SK-N-SH treated with all-trans-retinoic acid at 6 μM for 48 hours (cell line): Measurements from ENCODE around the gene FMOD.

Experiments used
- ATAC-seq: fragments of 200-7000 bp; cut with Tn5 transposase; 3 replicates; pipeline ENCODE4 v1.9.1; 2020; ENCODE audit warnings: mild to moderate bottlenecking, moderate library complexity
- ARNTL ChIP-seq: fragments of 450-650 bp; formaldehyde crosslinking; IDR thresholded peaks from 2 replicates; pipeline ENCODE4 v1.5.0; 2020; ENCODE audit warnings: low read depth, mild to moderate bottlenecking, moderate library complexity, borderline replicate concordance
- BACH2 ChIP-seq: fragments of 250-450 bp; sonication (Bioruptor Pico); IDR thresholded peaks from 2 replicates; pipeline ENCODE4 v1.9.0; 2021; ENCODE audit warnings: mild to moderate bottlenecking, borderline replicate concordance
- CREB5 ChIP-seq: fragments of 250-450 bp; sonication (Bioruptor Pico); IDR thresholded peaks from 2 replicates; pipeline ENCODE4 v1.5.1; 2020; ENCODE audit warnings: low read depth, mild to moderate bottlenecking, moderate library complexity
- CSDC2 ChIP-seq: fragments of 250-450 bp; sonication (Bioruptor Pico); IDR thresholded peaks from 2 replicates; pipeline ENCODE4 v1.5.0; 2020; ENCODE audit warnings: mild to moderate bottlenecking, moderate library complexity
- CSRNP3 ChIP-seq: fragments of 250-450 bp; sonication (Bioruptor Pico); IDR thresholded peaks from 2 replicates; pipeline ENCODE4 v1.5.1; 2021; ENCODE audit warnings: mild to moderate bottlenecking, moderate library complexity
- ESRRG ChIP-seq: fragments of 250-450 bp; sonication (Bioruptor Pico); IDR thresholded peaks from 2 replicates; pipeline ENCODE4 v1.6.1; 2021; ENCODE audit warnings: mild to moderate bottlenecking
- GLIS3 ChIP-seq: fragments of 250-450 bp; sonication (Bioruptor Pico); IDR thresholded peaks from 2 replicates; pipeline ENCODE4 v1.5.0; 2020; ENCODE audit warnings: mild to moderate bottlenecking, moderate library complexity
- ISL1 ChIP-seq: fragments of 250-450 bp; sonication (Bioruptor Pico); IDR thresholded peaks from 2 replicates; pipeline ENCODE4 v2.1.2; 2022; ENCODE audit warnings: mild to moderate bottlenecking, moderate library complexity
- OSR1 ChIP-seq: fragments of 250-450 bp; sonication (Bioruptor Pico); IDR thresholded peaks from 2 replicates; pipeline ENCODE4 v1.8.0; 2022; ENCODE audit warnings: moderate library complexity, mild to moderate bottlenecking, inconsistent platforms
- PATZ1 ChIP-seq: fragments of 250-450 bp; sonication (Bioruptor Pico); IDR thresholded peaks from 2 replicates; pipeline ENCODE4 v1.8.0; 2020; ENCODE audit warnings: mild to moderate bottlenecking, moderate library complexity, borderline replicate concordance
- POU6F1 ChIP-seq: fragments of 250-450 bp; sonication (Bioruptor Pico); IDR thresholded peaks from 2 replicates; pipeline ENCODE4 v1.8.0; 2021; ENCODE audit warnings: low read depth, mild to moderate bottlenecking, moderate library complexity, borderline replicate concordance
- RARB ChIP-seq: fragments of 250-450 bp; sonication (Bioruptor Pico); IDR thresholded peaks from 2 replicates; pipeline ENCODE4 v1.8.0; 2021; ENCODE audit warnings: mild to moderate bottlenecking, moderate library complexity
- SNAI2 ChIP-seq: fragments of 250-450 bp; sonication (Bioruptor Pico); IDR thresholded peaks from 2 replicates; pipeline ENCODE4 v1.5.0; 2020; ENCODE audit warnings: mild to moderate bottlenecking, moderate library complexity
- TCF4 ChIP-seq: fragments of 250-450 bp; sonication (Bioruptor Pico); IDR thresholded peaks from 2 replicates; pipeline ENCODE4 v1.8.0; 2021; ENCODE audit warnings: mild to moderate bottlenecking, moderate library complexity, borderline replicate concordance
- ZC3H10 ChIP-seq: fragments of 250-450 bp; sonication (Bioruptor Pico); IDR thresholded peaks from 2 replicates; pipeline ENCODE4 v1.5.1; 2021; ENCODE audit warnings: mild to moderate bottlenecking, moderate library complexity
- ZFP3 ChIP-seq: fragments of 250-450 bp; sonication (Bioruptor Pico); IDR thresholded peaks from 2 replicates; pipeline ENCODE4 v1.5.0; 2020; ENCODE audit warnings: mild to moderate bottlenecking, moderate library complexity
- ZFP30 ChIP-seq: fragments of 450-650 bp; formaldehyde crosslinking; IDR thresholded peaks from 2 replicates; pipeline ENCODE4 v1.5.0; 2022; ENCODE audit warnings: mild to moderate bottlenecking, moderate library complexity
- ZNF565 ChIP-seq: fragments of 450-650 bp; formaldehyde crosslinking; conservative IDR thresholded peaks from 2 replicates; pipeline ENCODE4 v1.5.0; 2020; ENCODE audit warnings: low read depth, mild to moderate bottlenecking, moderate library complexity
- ZNF70 ChIP-seq: fragments of 450-650 bp; formaldehyde crosslinking; IDR thresholded peaks from 2 replicates; pipeline ENCODE4 v1.5.0; 2020; ENCODE audit warnings: mild to moderate bottlenecking, moderate library complexity
- ZNF8 ChIP-seq: fragments of 450-650 bp; formaldehyde crosslinking; IDR thresholded peaks from 2 replicates; pipeline ENCODE4 v1.5.0; 2020; ENCODE audit warnings: mild to moderate bottlenecking, moderate library complexity

Gene FMOD

GRCh38 chr1:203306089-203306964, 44.6 kb downstream of the FMOD start:
- no peak for TF ChIP-seq BACH2 (CRISPR knock-in tag)
- TF ChIP-seq ARNTL (CRISPR knock-in tag), result no peak
- TF ChIP-seq ZFP30 (CRISPR knock-in tag), result no peak
- no peak for TF ChIP-seq ISL1 (CRISPR knock-in tag)
- no peak for TF ChIP-seq ZNF565 (CRISPR knock-in tag)
- peak; percentile 13; the same call in 1 of the 2 replicates for TF ChIP-seq TCF4 (CRISPR knock-in tag)
- TF ChIP-seq ESRRG (CRISPR knock-in tag), result no peak
- ATAC-seq, result peak; percentile 35

- ATAC-seq, result peak; percentile 56
- TF ChIP-seq GLIS3 (CRISPR knock-in tag), result no peak
These were observed 45.2 kb downstream of the FMOD start for GRCh38 chr1:203305809-203306088.

- TF ChIP-seq CREB5 (CRISPR knock-in tag), result no peak
- TF ChIP-seq ESRRG (CRISPR knock-in tag), result no peak
- TF ChIP-seq GLIS3 (CRISPR knock-in tag), result 0 out of 2 replicates have a peak, but pooled peaks have one; percentile 13
- no peak for TF ChIP-seq OSR1 (CRISPR knock-in tag)
- TF ChIP-seq POU6F1 (CRISPR knock-in tag), result no peak
- TF ChIP-seq ZFP30 (CRISPR knock-in tag), result peak; percentile 7; the same call in 1 of the 2 replicates
- no peak; the same call in 1 of the 2 replicates for TF ChIP-seq ZNF70 (CRISPR knock-in tag)
- no peak for TF ChIP-seq BACH2 (CRISPR knock-in tag)
- no peak for TF ChIP-seq PATZ1 (CRISPR knock-in tag)
- TF ChIP-seq RARB (CRISPR knock-in tag), result no peak
- no peak for TF ChIP-seq SNAI2
- TF ChIP-seq ZNF565 (CRISPR knock-in tag), result no peak
- TF ChIP-seq ZC3H10 (CRISPR knock-in tag), result 0 out of 2 replicates have a peak, but pooled peaks have one; percentile 9
- no peak for TF ChIP-seq ZFP3 (CRISPR knock-in tag)
- TF ChIP-seq ZNF8 (CRISPR knock-in tag), result no peak
- no peak for TF ChIP-seq ARNTL (CRISPR knock-in tag)
- no peak for TF ChIP-seq CSDC2
- TF ChIP-seq CSRNP3 (CRISPR knock-in tag), result no peak
- ATAC-seq, result peak; percentile 94
These were observed 45.8 kb downstream of the FMOD start, which contains the start of gene BTG2 for GRCh38 chr1:203304919-203305808. Gene BTG2 (plus strand): TSS chr1:203305519. CDS start chr1:203305607, 88 bp downstream.
